H9 (cell line): Measurements from ENCODE around the gene SZRD1. TPM values are rescaled to one million over a fixed set of nuclear protein-coding genes. Genes with fewer than 3 reads are reported as not detected.

Experiments used
- DNase-seq: peaks from one replicate; pipeline ENCODE4 v3.0.0-alpha.2; 2017
- H2AFZ ChIP-seq: one replicate; pipeline ENCODE4 v1.6.1; 2013; ENCODE audit warnings: mild to moderate bottlenecking, low read length, control low read depth, moderate library complexity
- H2AK5ac ChIP-seq: 2 replicates; pipeline ENCODE4 v1.6.1; 2013; ENCODE audit warnings: low read length, control low read depth, mixed read lengths; ENCODE audit not compliant: insufficient read length
- H2BK120ac ChIP-seq: one replicate; pipeline ENCODE4 v1.6.1; 2013; ENCODE audit warnings: low read depth, mild to moderate bottlenecking, low read length, control low read depth, inconsistent platforms; ENCODE audit not compliant: poor library complexity, severe bottlenecking
- H2BK12ac ChIP-seq: 2 replicates; pipeline ENCODE4 v1.6.1; 2013; ENCODE audit warnings: low read length, control low read depth, mixed read lengths, low read depth; ENCODE audit not compliant: insufficient read length
- H2BK15ac ChIP-seq: 2 replicates; pipeline ENCODE4 v1.6.1; 2013; ENCODE audit warnings: low read depth, low read length, control low read depth
- H2BK20ac ChIP-seq: one replicate; pipeline ENCODE4 v1.6.1; 2013; ENCODE audit warnings: low read depth, mild to moderate bottlenecking, low read length, control low read depth, inconsistent platforms; ENCODE audit not compliant: poor library complexity, severe bottlenecking
- H2BK5ac ChIP-seq: 2 replicates; pipeline ENCODE4 v1.6.1; 2013; ENCODE audit warnings: low read length, control low read depth, mixed read lengths; ENCODE audit not compliant: insufficient read length
- H3K14ac ChIP-seq: 2 replicates; pipeline ENCODE4 v1.6.1; 2013; ENCODE audit warnings: low read length, control low read depth; ENCODE audit not compliant: insufficient read depth
- H3K18ac ChIP-seq: 2 replicates; pipeline ENCODE4 v1.6.1; 2013; ENCODE audit warnings: low read depth, mild to moderate bottlenecking, mixed read lengths, low read length, control low read depth; ENCODE audit not compliant: insufficient read length
- H3K23ac ChIP-seq: 2 replicates; pipeline ENCODE4 v1.6.1; 2013; ENCODE audit warnings: low read length, control low read depth, mixed read lengths, low read depth; ENCODE audit not compliant: insufficient read length
- H3K23me2 ChIP-seq: 2 replicates; pipeline ENCODE4 v1.6.1; 2013; ENCODE audit warnings: low read depth, mild to moderate bottlenecking, mixed read lengths, low read length, control low read depth; ENCODE audit not compliant: insufficient read length, poor library complexity, severe bottlenecking
- H3K27ac ChIP-seq: 2 replicates; pipeline ENCODE4 v1.5.1; 2013; ENCODE audit warnings: low read length, control low read depth, mixed read lengths, low read depth; ENCODE audit not compliant: insufficient read length
- H3K27me3 ChIP-seq: 2 replicates; pipeline ENCODE4 v1.6.1; 2013; ENCODE audit warnings: low read length, control low read depth, inconsistent platforms; ENCODE audit not compliant: insufficient read depth
- H3K4ac ChIP-seq: 2 replicates; pipeline ENCODE4 v1.6.1; 2013; ENCODE audit warnings: low read depth, mild to moderate bottlenecking, control low read depth, inconsistent platforms, low read length, moderate library complexity
- H3K4me1 ChIP-seq: 2 replicates; pipeline ENCODE4 v1.6.1; 2013; ENCODE audit warnings: low read length, control low read depth, inconsistent platforms; ENCODE audit not compliant: insufficient read depth
- H3K4me2 ChIP-seq: 2 replicates; pipeline ENCODE4 v1.6.1; 2013; ENCODE audit warnings: low read length, control low read depth, mixed read lengths; ENCODE audit not compliant: insufficient read length, insufficient read depth
- H3K56ac ChIP-seq: 2 replicates; pipeline ENCODE4 v1.6.1; 2013; ENCODE audit warnings: low read depth, mild to moderate bottlenecking, mixed read lengths, low read length, control low read depth; ENCODE audit not compliant: insufficient read length
- H3K79me1 ChIP-seq: 2 replicates; pipeline ENCODE4 v1.6.1; 2013; ENCODE audit warnings: low read depth, mild to moderate bottlenecking, moderate library complexity, low read length, control low read depth, inconsistent platforms; ENCODE audit not compliant: insufficient read depth, poor library complexity, severe bottlenecking
- H3K79me2 ChIP-seq: 2 replicates; pipeline ENCODE4 v1.6.1; 2013; ENCODE audit warnings: low read length, control low read depth, inconsistent platforms; ENCODE audit not compliant: insufficient read depth
- H3K9ac ChIP-seq: 2 replicates; pipeline ENCODE4 v1.6.1; 2013; ENCODE audit warnings: low read length, control low read depth, mixed read lengths; ENCODE audit not compliant: insufficient read length; ENCODE audit errors: extremely low read depth
- H3K9me3 ChIP-seq: one replicate; pipeline ENCODE4 v1.6.1; 2013; ENCODE audit warnings: low read depth, low read length, inconsistent platforms; ENCODE audit not compliant: control insufficient read depth
- H3T11ph ChIP-seq: one replicate; pipeline ENCODE4 v1.6.1; 2013; ENCODE audit warnings: mild to moderate bottlenecking, low read length, control low read depth, inconsistent platforms
- H4K20me1 ChIP-seq: one replicate; pipeline ENCODE4 v1.6.1; 2013; ENCODE audit not compliant: control insufficient read depth, insufficient read length, insufficient read depth
- H4K5ac ChIP-seq: 2 replicates; pipeline ENCODE4 v1.6.1; 2013; ENCODE audit warnings: low read depth, mild to moderate bottlenecking, mixed read lengths, low read length, control low read depth; ENCODE audit not compliant: insufficient read length
- H4K8ac ChIP-seq: replicated peaks from 2 replicates; pipeline ENCODE4 v1.6.1; 2013; ENCODE audit warnings: low read length, control low read depth, mixed read lengths, low read depth; ENCODE audit not compliant: insufficient read length
- H4K91ac ChIP-seq: 2 replicates; pipeline ENCODE4 v1.6.1; 2013; ENCODE audit warnings: low read depth, mild to moderate bottlenecking, moderate library complexity, mixed read lengths, low read length, control low read depth; ENCODE audit not compliant: insufficient read length
- H3K27ac Mint-ChIP-seq, 3 experiments: 2 replicates in 2 of 3; 3 replicates in 1 of 3; pipeline ENCODE4 v1.8.0; 2020 to 2021; ENCODE audit warnings: mixed read lengths in 3 of 3, mild to moderate bottlenecking in 1 of 3, moderate library complexity in 1 of 3
- H3K27me3 Mint-ChIP-seq: 2 replicates; pipeline ENCODE4 v1.8.0; 2021; ENCODE audit warnings: low read depth, mild to moderate bottlenecking, moderate library complexity, mixed read lengths
- H3K36me3 Mint-ChIP-seq, 3 experiments: 2 replicates in 2 of 3; 3 replicates in 1 of 3; pipeline ENCODE4 v1.8.0; 2020 to 2021; ENCODE audit warnings: low read depth in 3 of 3, mixed read lengths in 3 of 3; ENCODE audit not compliant: insufficient read depth in 1 of 3
- H3K4me1 Mint-ChIP-seq, 2 experiments: 2 replicates each; pipeline ENCODE4 v1.8.0; 2020; ENCODE audit warnings: mixed read lengths in 2 of 2
- H3K4me3 Mint-ChIP-seq, 2 experiments: 2 replicates in 1 of 2; 3 replicates in 1 of 2; pipeline ENCODE4 v1.8.0; 2020 to 2021; ENCODE audit warnings: mild to moderate bottlenecking in 2 of 2, mixed read lengths in 2 of 2, moderate library complexity in 1 of 2
- H3K9me3 Mint-ChIP-seq, 2 experiments: 2 replicates in 1 of 2; 3 replicates in 1 of 2; pipeline ENCODE4 v1.8.0; 2020; ENCODE audit warnings: mild to moderate bottlenecking in 2 of 2, mixed read lengths in 2 of 2, moderate library complexity in 1 of 2
- CTCF ChIP-seq: fragments of 200-600 bp; sonication (generic); conservative IDR thresholded peaks from 3 replicates; pipeline ENCODE4 v1.8.0; 2021; ENCODE audit warnings: antibody characterized with exemption, mild to moderate bottlenecking
- whole genome bisulfite sequencing: extraction: QIAGEN DNeasy Blood & Tissue Kit; methylation state at CpG from one replicate; pipeline ENCODE4 v1.1.7; 2013; ENCODE audit warnings: missing lambda C conversion rate, low lambda C conversion rate, mixed read lengths; ENCODE audit not compliant: insufficient read length; ENCODE audit errors: extremely low coverage; 5-methylcytosine and 5-hydroxymethylcytosine counted together
- total RNA-seq: library from RNA; stranded (reverse); gene quantifications from 2 replicates; pipeline ENCODE4 v1.2.1, GENCODE V29; 2021

Gene SZRD1
- total RNA-seq, 1 experiment from 2014 or later: 118 TPM

GRCh38 chr1:16392740-16393569, 25.9 kb downstream of the SZRD1 start:
- Mint-ChIP-seq H3K9me3 (no peaks in the 10 kb centered on the region), H3K4me1 (peaks cover 35 to 37% of the 10 kb centered on the region in 2 experiments), H3K27ac (peak overlapping the region; percentile 1 to 86 (median 81); a peak in 5 of 7 replicates), H3K36me3 (peaks cover 11 to 44% (median 43%) of the 10 kb centered on the region in 3 experiments; a peak in 6 of 7 replicates), H3K4me3 (peak overlapping the region in 1 of 2 experiments; percentile 23; a peak in 2 of 5 replicates), H3K27me3 (no peaks in the 10 kb centered on the region)
- Histone ChIP-seq H4K8ac (no peak overlapping the region), H3T11ph (no peak overlapping the region), H3K4me1 (peaks cover 6% of the 10 kb centered on the region; the same call in 1 of the 2 replicates), H2AK5ac (no peak overlapping the region), H2BK5ac (no peak overlapping the region), H3K9ac (no peak overlapping the region), H4K91ac (no peak overlapping the region), H3K79me2 (peaks cover 20% of the 10 kb centered on the region; the same call in 1 of the 2 replicates), H2BK20ac (no peak overlapping the region), H4K20me1 (peaks cover 5% of the 10 kb centered on the region), H3K27ac (no peak overlapping the region), H3K4me2 (peak overlapping the region; percentile 6), H3K79me1 (peaks cover 19% of the 10 kb centered on the region), H2BK12ac (no peak overlapping the region), H3K23me2 (no peaks in the 10 kb centered on the region), H3K27me3 (no peaks in the 10 kb centered on the region), H2BK120ac (no peak overlapping the region), H3K56ac (no peak overlapping the region), H3K4ac (no peak overlapping the region), H3K18ac (no peak overlapping the region), H3K14ac (no peak overlapping the region), H4K5ac (no peak overlapping the region), H2BK15ac (no peak overlapping the region), H3K9me3 (no peaks in the 10 kb centered on the region), H3K23ac (no peak overlapping the region), H2AFZ (no peak overlapping the region)
- WGBS: no CpG with 5 or more reads among the region's 21 CpGs
- no peak for DNase-seq
- TF ChIP-seq CTCF: no peak
